ENCODE data around the gene C9orf50.

- TF ChIP-seq POLR2A (IDR thresholded peaks at IDR 0.05) (no peak), CTCF (IDR thresholded peaks at IDR 0.05) (no peak)
Observed at GRCh38 chr9:129609486-129610212, 11.3 kb downstream of the C9orf50 start.
